KMS-11 (cell line): Measurements from ENCODE around the gene MARK1.
"Not testable (repeated sequence)": the region's sequence is repeated elsewhere in the genome, so short reads cannot be mapped to it uniquely, and the experiment has no call there.

Experiments
- H2AFZ ChIP-seq: fragments of 200-600 bp; sonication (generic); 2 replicates; pipeline ENCODE4 v1.6.1; 2016; ENCODE audit warnings: antibody characterized with exemption, mixed run types, low read depth
- H3K27ac ChIP-seq: fragments of 200-600 bp; sonication (generic); 2 replicates; pipeline ENCODE4 v1.6.1; 2016; ENCODE audit warnings: mild to moderate bottlenecking, mixed run types
- H3K27me3 ChIP-seq: fragments of 200-600 bp; sonication (generic); 2 replicates; pipeline ENCODE4 v1.6.1; 2017; ENCODE audit warnings: mild to moderate bottlenecking, low read depth, mixed run types, moderate library complexity; ENCODE audit not compliant: insufficient read depth
- H3K36me3 ChIP-seq: fragments of 200-600 bp; sonication (generic); 2 replicates; pipeline ENCODE4 v1.6.1; 2017; ENCODE audit warnings: mild to moderate bottlenecking, mixed run types; ENCODE audit not compliant: insufficient read depth
- H3K4me1 ChIP-seq: fragments of 200-600 bp; sonication (generic); 2 replicates; pipeline ENCODE4 v1.6.1; 2016; ENCODE audit warnings: mild to moderate bottlenecking, low read depth, mixed run types; ENCODE audit not compliant: poor library complexity, severe bottlenecking
- H3K4me2 ChIP-seq: fragments of 200-600 bp; sonication (generic); 2 replicates; pipeline ENCODE4 v1.7.0; 2016; ENCODE audit warnings: mild to moderate bottlenecking, mixed run types
- H3K4me3 ChIP-seq: fragments of 200-600 bp; sonication (generic); IDR thresholded peaks from 2 replicates; pipeline ENCODE4 v1.6.1; 2017; ENCODE audit warnings: low read depth, low read length, mixed read lengths; ENCODE audit not compliant: insufficient read depth
- H3K79me2 ChIP-seq: fragments of 200-600 bp; sonication (generic); 2 replicates; pipeline ENCODE4 v1.6.1; 2016; ENCODE audit warnings: low read depth, mixed run types; ENCODE audit not compliant: insufficient read depth
- H3K9ac ChIP-seq: fragments of 200-600 bp; sonication (generic); 2 replicates; pipeline ENCODE4 v1.6.1; 2016; ENCODE audit warnings: mild to moderate bottlenecking, mixed run types
- H4K20me1 ChIP-seq: fragments of 200-600 bp; sonication (generic); 2 replicates; pipeline ENCODE4 v1.6.1; 2016; ENCODE audit warnings: mild to moderate bottlenecking, mixed run types; ENCODE audit not compliant: insufficient read depth
- CTCF ChIP-seq: fragments of 200-600 bp; sonication (generic); conservative IDR thresholded peaks from 2 replicates; pipeline ENCODE4 v1.6.1; 2017; ENCODE audit warnings: low read depth, mild to moderate bottlenecking, antibody characterized with exemption, low read length, moderate library complexity, mixed read lengths

MARK1 gene

GRCh38 chr1:220681220-220681880, 153.4 kb downstream of the MARK1 start:
- Histone ChIP-seq H2AFZ (no peak overlapping the region), H3K27ac (no peak overlapping the region), H3K27me3 (no peaks in the 10 kb centered on the region), H3K36me3 (no peaks in the 10 kb centered on the region), H3K4me3 (no peak overlapping the region), H3K4me1 (no peaks in the 10 kb centered on the region), H3K79me2 (no peaks in the 10 kb centered on the region), H3K9ac (no peak overlapping the region), H4K20me1 (no peaks in the 10 kb centered on the region), H3K4me2 (no peak overlapping the region)
- no peak for TF ChIP-seq CTCF

GRCh38 chr1:220682901-220683576, 155.1 kb downstream of the MARK1 start:
- Histone ChIP-seq H3K9ac (no peak overlapping the region), H2AFZ (no peak overlapping the region), H3K27me3 (no peaks in the 10 kb centered on the region), H3K4me3 (no peak overlapping the region), H3K27ac (no peak overlapping the region), H3K4me2 (no peak overlapping the region), H3K4me1 (no peaks in the 10 kb centered on the region), H3K36me3 (no peaks in the 10 kb centered on the region), H4K20me1 (no peaks in the 10 kb centered on the region), H3K79me2 (no peaks in the 10 kb centered on the region)
- no peak for TF ChIP-seq CTCF

GRCh38 chr1:220683716-220684115, 155.8 kb downstream of the MARK1 start:
- H2AFZ ChIP-seq, H3K79me2 ChIP-seq, H3K9ac ChIP-seq, H3K4me3 ChIP-seq, H3K27ac ChIP-seq, H3K36me3 ChIP-seq, H3K4me2 ChIP-seq, H3K27me3 ChIP-seq, H4K20me1 ChIP-seq, H3K4me1 ChIP-seq: not testable (repeated sequence)

- H4K20me1 ChIP-seq: no peaks in the 10 kb centered on the region
- H2AFZ ChIP-seq: no peak overlapping the region
- no peak for TF ChIP-seq CTCF
- H3K4me2 ChIP-seq: no peak overlapping the region
- no peak overlapping the region for H3K9ac ChIP-seq
- no peaks in the 10 kb centered on the region for H3K79me2 ChIP-seq
- H3K36me3 ChIP-seq: no peaks in the 10 kb centered on the region
- H3K27ac ChIP-seq: no peak overlapping the region
- H3K4me3 ChIP-seq: no peak overlapping the region
- no peaks in the 10 kb centered on the region for H3K4me1 ChIP-seq
- H3K27me3 ChIP-seq: no peaks in the 10 kb centered on the region
Measured at GRCh38 chr1:220684890-220685289, 157.0 kb downstream of the MARK1 start.

GRCh38 chr1:220685879-220686278, 157.9 kb downstream of the MARK1 start:
- H3K36me3 ChIP-seq: no peaks in the 10 kb centered on the region
- no peak overlapping the region for H2AFZ ChIP-seq
- no peaks in the 10 kb centered on the region for H3K79me2 ChIP-seq
- H3K4me2 ChIP-seq: no peak overlapping the region
- H3K4me1 ChIP-seq: no peaks in the 10 kb centered on the region
- H4K20me1 ChIP-seq: no peaks in the 10 kb centered on the region
- H3K9ac ChIP-seq: no peak overlapping the region
- TF ChIP-seq CTCF: no peak
- H3K4me3 ChIP-seq: no peak overlapping the region
- no peaks in the 10 kb centered on the region for H3K27me3 ChIP-seq
- H3K27ac ChIP-seq: no peak overlapping the region
